ENCODE data around the gene CNOT4.

Gene CNOT4

DNA sequence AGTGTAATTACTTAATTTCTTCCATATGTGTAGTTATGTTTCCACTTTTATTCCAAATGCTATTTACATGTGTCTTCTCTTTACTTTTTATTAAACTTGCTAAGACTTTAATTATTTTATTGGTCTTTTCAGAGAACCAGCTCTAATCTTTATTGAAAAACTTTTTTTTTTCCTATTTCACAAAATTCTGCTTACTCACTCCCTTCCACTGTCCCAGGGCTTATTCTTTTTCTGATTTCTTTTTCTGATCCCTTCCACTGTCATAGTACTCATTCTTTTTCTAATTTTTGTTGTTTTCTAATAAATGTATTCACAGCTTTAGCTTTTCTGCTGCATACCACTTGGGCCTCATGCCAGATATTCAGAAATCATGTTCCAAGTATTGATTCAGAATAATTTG lies 82.7 kb downstream of the CNOT4 start:
- no peak for TF ChIP-seq ISL1 (CRISPR knock-in tag; IDR thresholded peaks at IDR 0.05)
- no peak for TF ChIP-seq GLIS3 (CRISPR knock-in tag; IDR thresholded peaks at IDR 0.05)
- TF ChIP-seq, protein P1, sequence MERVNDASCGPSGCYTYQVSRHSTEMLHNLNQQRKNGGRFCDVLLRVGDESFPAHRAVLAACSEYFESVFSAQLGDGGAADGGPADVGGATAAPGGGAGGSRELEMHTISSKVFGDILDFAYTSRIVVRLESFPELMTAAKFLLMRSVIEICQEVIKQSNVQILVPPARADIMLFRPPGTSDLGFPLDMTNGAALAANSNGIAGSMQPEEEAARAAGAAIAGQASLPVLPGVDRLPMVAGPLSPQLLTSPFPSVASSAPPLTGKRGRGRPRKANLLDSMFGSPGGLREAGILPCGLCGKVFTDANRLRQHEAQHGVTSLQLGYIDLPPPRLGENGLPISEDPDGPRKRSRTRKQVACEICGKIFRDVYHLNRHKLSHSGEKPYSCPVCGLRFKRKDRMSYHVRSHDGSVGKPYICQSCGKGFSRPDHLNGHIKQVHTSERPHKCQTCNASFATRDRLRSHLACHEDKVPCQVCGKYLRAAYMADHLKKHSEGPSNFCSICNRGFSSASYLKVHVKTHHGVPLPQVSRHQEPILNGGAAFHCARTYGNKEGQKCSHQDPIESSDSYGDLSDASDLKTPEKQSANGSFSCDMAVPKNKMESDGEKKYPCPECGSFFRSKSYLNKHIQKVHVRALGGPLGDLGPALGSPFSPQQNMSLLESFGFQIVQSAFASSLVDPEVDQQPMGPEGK (CRISPR knock-in tag; IDR thresholded peaks at IDR 0.05; ENCODE audit: borderline replicate concordance) = no peak
- no peak for TF ChIP-seq TOX (CRISPR knock-in tag; IDR thresholded peaks at IDR 0.05; ENCODE audit: borderline replicate concordance)
- no peak for TF ChIP-seq ZFP30 (CRISPR knock-in tag; IDR thresholded peaks at IDR 0.05)
- TF ChIP-seq RARB (CRISPR knock-in tag; IDR thresholded peaks at IDR 0.05) = no peak
- no peak for TF ChIP-seq PPARA (CRISPR knock-in tag; IDR thresholded peaks at IDR 0.05; ENCODE audit: borderline replicate concordance)
- ATAC-seq = no peak

DNA sequence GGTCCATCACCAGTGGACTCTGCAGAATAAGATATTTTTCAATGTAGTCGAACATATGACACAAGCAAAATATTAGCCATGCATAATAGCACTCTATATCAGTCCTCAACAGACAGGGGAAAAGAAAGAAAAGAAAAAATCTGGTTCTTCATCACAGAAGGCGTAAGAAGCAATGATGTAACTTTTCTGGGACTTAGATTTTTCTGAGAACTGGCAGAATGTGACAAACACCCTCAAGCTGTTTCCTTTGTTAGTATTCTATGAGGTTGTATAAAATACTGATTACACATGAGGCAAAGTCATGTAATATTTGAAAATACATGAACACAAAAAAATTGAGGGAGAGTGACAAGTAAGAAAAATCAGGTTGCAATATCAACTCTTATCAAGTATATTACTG lies 84.9 kb downstream of the CNOT4 start:
- no peak for ATAC-seq
- TF ChIP-seq GLIS3 (CRISPR knock-in tag; IDR thresholded peaks at IDR 0.05) = no peak
- TF ChIP-seq ISL1 (CRISPR knock-in tag; IDR thresholded peaks at IDR 0.05) = no peak
- TF ChIP-seq, protein P1 (CRISPR knock-in tag; IDR thresholded peaks at IDR 0.05; ENCODE audit: borderline replicate concordance) = no peak
- TF ChIP-seq, protein P2, sequence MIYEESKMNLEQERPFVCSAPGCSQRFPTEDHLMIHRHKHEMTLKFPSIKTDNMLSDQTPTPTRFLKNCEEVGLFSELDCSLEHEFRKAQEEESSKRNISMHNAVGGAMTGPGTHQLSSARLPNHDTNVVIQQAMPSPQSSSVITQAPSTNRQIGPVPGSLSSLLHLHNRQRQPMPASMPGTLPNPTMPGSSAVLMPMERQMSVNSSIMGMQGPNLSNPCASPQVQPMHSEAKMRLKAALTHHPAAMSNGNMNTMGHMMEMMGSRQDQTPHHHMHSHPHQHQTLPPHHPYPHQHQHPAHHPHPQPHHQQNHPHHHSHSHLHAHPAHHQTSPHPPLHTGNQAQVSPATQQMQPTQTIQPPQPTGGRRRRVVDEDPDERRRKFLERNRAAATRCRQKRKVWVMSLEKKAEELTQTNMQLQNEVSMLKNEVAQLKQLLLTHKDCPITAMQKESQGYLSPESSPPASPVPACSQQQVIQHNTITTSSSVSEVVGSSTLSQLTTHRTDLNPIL (CRISPR knock-in tag; IDR thresholded peaks at IDR 0.05; ENCODE audit: low read depth) = no peak
- TF ChIP-seq CSDC2 (CRISPR knock-in tag; IDR thresholded peaks at IDR 0.05) = no peak
- TF ChIP-seq ZFP30 (CRISPR knock-in tag; IDR thresholded peaks at IDR 0.05) = no peak
- TF ChIP-seq RARB (CRISPR knock-in tag; IDR thresholded peaks at IDR 0.05) = no peak
- no peak for TF ChIP-seq OSR1 (CRISPR knock-in tag; IDR thresholded peaks at IDR 0.05)
- TF ChIP-seq ESRRG (CRISPR knock-in tag; IDR thresholded peaks at IDR 0.05) = no peak
- TF ChIP-seq ARNTL (CRISPR knock-in tag; IDR thresholded peaks at IDR 0.05; ENCODE audit: borderline replicate concordance, low read depth) = no peak
- TF ChIP-seq ZNF8 (CRISPR knock-in tag; IDR thresholded peaks at IDR 0.05) = no peak
- TF ChIP-seq, protein P3, sequence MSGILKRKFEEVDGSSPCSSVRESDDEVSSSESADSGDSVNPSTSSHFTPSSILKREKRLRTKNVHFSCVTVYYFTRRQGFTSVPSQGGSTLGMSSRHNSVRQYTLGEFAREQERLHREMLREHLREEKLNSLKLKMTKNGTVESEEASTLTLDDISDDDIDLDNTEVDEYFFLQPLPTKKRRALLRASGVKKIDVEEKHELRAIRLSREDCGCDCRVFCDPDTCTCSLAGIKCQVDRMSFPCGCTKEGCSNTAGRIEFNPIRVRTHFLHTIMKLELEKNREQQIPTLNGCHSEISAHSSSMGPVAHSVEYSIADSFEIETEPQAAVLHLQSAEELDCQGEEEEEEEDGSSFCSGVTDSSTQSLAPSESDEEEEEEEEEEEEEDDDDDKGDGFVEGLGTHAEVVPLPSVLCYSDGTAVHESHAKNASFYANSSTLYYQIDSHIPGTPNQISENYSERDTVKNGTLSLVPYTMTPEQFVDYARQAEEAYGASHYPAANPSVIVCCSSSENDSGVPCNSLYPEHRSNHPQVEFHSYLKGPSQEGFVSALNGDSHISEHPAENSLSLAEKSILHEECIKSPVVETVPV (CRISPR knock-in tag; IDR thresholded peaks at IDR 0.05) = no peak
- no peak for TF ChIP-seq ZFP3 (CRISPR knock-in tag; IDR thresholded peaks at IDR 0.05)
- no peak for TF ChIP-seq TOX (CRISPR knock-in tag; IDR thresholded peaks at IDR 0.05; ENCODE audit: borderline replicate concordance)
- no peak for TF ChIP-seq PPARA (CRISPR knock-in tag; IDR thresholded peaks at IDR 0.05; ENCODE audit: borderline replicate concordance)
- TF ChIP-seq ZNF70 (CRISPR knock-in tag; IDR thresholded peaks at IDR 0.05) = no peak
- TF ChIP-seq BACH2 (CRISPR knock-in tag; IDR thresholded peaks at IDR 0.05; ENCODE audit: borderline replicate concordance) = no peak
- TF ChIP-seq, protein P4, sequence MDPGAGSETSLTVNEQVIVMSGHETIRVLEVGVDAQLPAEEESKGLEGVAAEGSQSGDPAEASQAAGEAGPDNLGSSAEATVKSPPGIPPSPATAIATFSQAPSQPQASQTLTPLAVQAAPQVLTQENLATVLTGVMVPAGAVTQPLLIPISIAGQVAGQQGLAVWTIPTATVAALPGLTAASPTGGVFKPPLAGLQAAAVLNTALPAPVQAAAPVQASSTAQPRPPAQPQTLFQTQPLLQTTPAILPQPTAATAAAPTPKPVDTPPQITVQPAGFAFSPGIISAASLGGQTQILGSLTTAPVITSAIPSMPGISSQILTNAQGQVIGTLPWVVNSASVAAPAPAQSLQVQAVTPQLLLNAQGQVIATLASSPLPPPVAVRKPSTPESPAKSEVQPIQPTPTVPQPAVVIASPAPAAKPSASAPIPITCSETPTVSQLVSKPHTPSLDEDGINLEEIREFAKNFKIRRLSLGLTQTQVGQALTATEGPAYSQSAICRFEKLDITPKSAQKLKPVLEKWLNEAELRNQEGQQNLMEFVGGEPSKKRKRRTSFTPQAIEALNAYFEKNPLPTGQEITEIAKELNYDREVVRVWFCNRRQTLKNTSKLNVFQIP (CRISPR knock-in tag; IDR thresholded peaks at IDR 0.05; ENCODE audit: borderline replicate concordance, low read depth) = no peak
- TF ChIP-seq TCF4 (CRISPR knock-in tag; IDR thresholded peaks at IDR 0.05; ENCODE audit: borderline replicate concordance) = no peak
- TF ChIP-seq, protein P5, sequence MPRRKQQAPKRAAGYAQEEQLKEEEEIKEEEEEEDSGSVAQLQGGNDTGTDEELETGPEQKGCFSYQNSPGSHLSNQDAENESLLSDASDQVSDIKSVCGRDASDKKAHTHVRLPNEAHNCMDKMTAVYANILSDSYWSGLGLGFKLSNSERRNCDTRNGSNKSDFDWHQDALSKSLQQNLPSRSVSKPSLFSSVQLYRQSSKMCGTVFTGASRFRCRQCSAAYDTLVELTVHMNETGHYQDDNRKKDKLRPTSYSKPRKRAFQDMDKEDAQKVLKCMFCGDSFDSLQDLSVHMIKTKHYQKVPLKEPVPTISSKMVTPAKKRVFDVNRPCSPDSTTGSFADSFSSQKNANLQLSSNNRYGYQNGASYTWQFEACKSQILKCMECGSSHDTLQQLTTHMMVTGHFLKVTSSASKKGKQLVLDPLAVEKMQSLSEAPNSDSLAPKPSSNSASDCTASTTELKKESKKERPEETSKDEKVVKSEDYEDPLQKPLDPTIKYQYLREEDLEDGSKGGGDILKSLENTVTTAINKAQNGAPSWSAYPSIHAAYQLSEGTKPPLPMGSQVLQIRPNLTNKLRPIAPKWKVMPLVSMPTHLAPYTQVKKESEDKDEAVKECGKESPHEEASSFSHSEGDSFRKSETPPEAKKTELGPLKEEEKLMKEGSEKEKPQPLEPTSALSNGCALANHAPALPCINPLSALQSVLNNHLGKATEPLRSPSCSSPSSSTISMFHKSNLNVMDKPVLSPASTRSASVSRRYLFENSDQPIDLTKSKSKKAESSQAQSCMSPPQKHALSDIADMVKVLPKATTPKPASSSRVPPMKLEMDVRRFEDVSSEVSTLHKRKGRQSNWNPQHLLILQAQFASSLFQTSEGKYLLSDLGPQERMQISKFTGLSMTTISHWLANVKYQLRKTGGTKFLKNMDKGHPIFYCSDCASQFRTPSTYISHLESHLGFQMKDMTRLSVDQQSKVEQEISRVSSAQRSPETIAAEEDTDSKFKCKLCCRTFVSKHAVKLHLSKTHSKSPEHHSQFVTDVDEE (CRISPR knock-in tag; IDR thresholded peaks at IDR 0.05) = no peak
